T-helper 2 cell treated with Interferon-gamma antibody and Interleukin-4, amounts not matched to agents 100 ng/mL and 5 ng/mL, for 36 hours (primary cell): ENCODE data around the gene AXIN1. TPM values are rescaled to one million over a fixed set of nuclear protein-coding genes. Genes with fewer than 3 reads are reported as not detected.
"Not testable (repeated sequence)": the region's sequence is repeated elsewhere in the genome, so short reads cannot be mapped to it uniquely, and the experiment has no call there.

ENCODE experiments used
- intact Hi-C: fragments of 100-400 bp; cut with micrococcal nuclease; formaldehyde crosslinking; loops from one replicate; pipeline ENCODE4 v1.15.1; 2023
- total RNA-seq: library from RNA; stranded (reverse); gene quantifications from 2 replicates; pipeline ENCODE4 v1.2.3, GENCODE V29; 2022

AXIN1 gene
- total RNA-seq, 1 donor from 2014 or later: 31.1 TPM

DNA sequence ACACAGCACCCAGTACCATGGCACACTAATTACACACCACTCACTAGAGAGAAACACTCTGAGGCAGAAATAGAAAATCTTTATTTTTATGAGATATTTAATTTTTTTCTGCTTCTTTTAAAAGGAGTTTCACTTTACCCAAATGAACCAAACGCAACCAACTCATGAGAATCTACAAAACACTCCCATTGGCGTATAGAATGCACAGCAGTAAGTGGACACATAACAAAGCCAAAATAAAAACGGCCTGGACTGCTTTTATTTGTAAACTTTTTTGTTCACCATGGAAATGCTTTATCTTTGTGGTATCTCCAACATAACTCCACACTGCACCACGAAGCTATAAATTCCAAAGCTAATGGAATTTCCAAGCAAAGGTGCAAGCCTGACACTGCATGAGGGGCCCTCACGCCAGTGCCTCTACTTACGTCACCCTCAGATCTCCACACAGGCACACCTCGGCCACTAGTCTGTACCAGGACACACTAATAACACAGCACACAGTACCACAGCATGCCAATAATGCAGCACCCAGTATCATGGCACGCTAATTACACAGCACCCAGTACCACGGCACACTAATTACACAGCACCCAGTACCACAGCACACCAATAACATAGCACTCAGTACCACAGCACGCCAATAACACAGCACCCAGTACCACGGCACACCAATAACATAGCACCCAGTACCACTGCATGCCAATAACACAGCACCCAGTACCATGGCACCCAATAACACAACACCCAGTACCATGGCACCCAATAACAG lies 17.5 kb downstream of the AXIN1 start:
- intact Hi-C loops: not testable (repeated sequence)

DNA sequence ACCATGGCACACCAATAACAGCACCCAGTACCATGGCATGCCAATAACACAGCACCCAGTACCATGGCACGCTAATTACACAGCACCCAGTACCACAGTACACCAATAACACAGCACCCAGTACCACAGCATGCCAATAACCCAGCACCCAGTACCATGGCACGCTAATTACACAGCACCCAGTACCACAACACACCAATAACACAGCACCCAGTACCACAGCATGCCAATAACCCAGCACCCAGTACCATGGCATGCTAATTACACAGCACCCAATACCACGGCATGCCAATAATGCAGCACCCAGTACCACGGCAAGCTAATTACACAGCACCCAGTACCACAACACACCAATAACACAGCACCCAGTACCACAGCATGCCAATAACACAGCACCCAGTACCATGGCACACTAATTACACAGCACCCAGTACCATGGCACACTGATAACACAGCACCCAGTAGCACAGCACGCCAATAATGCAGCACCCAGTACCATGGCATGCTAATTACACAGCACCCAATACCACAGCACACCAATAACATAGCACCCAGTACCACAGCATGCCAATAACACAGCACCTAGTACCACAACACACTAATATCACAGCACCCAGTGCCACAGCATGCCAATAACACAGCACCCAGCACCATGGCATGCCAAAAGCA lies 18.2 kb downstream of the AXIN1 start:
- intact Hi-C loops: not testable (repeated sequence)

DNA sequence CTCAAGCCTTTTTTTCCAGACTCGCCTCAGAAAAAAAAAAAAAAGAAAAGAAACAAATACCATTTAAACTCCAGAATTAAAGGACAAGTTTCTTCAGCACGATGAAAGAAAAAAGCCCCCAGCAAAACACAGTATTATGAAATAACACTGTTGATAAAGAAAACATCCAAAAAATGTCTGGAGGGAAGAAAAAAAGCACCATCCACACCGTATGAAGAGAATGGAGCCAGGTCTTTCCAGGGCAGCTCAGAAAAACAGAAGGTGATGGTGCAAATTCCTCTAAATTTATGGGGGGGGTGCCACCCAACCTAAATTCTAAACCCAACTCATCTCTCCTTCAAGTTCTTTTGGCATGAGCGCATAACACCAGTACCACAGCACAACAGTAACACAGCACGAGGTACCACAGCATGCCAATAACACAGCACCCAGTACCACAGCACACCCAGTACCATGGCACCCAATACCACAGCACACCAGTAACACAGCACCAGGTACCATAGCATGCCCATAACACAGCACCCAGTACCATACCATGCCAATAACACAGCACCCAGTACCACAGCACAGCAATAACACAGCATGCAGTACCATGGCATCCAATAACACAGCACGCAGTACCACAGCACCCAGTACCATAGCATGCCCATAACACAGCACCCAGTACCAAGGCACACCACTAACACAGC lies 19.0 kb downstream of the AXIN1 start:
- intact Hi-C loops: no loop called here

DNA sequence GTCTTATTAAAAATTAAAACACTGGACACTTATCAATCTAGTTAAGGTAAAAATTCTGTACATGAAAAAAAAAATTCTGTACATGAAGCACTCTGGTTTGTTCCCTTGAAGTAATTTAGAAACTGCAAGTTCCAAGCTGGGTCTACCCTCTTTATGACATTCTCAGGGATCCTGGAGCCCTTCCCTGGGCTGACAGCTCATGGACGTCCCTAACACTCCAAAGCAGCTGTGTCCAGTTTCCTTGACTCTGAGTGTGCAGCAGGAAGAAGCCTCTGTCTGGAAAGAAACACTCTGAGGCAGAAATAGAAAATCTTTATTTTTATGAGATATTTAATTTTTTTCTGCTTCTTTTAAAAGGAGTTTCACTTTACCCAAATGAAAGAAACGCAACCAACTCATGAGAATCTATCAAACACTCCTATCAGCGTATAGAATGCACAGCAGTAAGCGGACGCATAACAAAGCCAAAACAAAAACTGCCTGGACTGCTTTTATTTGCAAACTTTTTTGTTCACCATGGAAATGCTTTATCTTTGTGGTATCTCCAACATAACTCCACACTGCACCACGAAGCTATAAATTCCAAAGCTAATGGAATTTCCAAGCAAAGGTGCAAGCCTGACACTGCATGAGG lies 21.2 kb downstream of the AXIN1 start:
- intact Hi-C loops: not testable (repeated sequence)

DNA sequence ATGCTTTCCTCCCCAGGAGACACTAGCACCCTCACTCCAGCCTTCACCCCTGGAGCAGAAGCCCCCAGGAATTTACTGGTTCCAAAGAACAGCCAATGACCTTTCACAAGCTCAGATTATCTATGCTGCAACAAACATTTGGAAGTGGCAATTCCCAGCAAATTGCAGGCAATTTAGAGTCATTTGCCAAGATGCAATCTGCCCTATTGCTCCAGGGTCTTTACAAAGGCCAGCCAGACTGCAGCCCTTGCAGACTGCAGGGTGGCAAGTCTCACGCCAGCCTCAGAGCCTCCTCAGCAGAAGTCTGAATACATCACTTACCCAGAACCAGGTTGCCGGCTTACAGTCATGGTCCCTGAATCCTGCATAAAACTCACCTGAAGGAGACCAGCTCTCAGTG lies 21.8 kb downstream of the AXIN1 start:
- intact Hi-C loops: no loop called here

DNA sequence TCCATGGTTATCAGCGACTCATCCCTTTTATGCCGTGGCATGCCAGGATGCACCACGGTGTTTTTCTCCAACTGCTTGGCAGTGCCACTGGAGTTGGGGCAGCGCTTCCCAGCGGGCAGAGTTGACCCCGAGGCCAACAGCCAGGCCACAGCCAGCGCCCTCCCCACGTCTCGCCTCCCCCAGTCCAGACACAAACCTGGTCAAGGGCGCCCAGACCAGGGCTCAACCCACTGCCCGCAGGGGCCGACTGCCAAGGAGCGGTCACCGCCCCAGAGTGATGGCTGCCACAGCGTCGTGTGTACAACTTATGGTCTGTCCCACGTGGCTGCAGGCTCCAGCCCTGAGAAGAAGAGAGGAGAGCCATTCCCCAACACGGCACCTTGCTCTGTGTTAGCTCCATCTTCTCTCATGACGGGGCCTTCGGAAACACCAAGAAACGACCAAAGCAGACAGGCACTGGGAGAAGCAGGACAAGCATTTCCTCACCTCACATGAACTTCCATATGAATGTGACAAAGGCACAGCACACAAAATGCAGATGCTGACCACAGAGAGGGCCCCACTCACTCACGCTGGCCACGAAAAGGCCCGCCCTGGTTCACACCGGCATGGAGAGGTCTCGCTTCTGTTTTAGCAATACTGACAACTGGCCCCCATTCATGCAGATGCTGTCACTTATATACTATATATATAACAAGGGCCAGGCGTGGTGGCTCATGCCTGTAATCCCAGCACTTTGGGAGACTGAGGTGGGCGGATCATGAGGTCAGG lies 27.0 kb downstream of the AXIN1 start:
- intact Hi-C loops: loop anchor here (2.0 kb wide), 1 partner anchor 27 kb away; the partner anchor contains the start of gene AXIN1

DNA sequence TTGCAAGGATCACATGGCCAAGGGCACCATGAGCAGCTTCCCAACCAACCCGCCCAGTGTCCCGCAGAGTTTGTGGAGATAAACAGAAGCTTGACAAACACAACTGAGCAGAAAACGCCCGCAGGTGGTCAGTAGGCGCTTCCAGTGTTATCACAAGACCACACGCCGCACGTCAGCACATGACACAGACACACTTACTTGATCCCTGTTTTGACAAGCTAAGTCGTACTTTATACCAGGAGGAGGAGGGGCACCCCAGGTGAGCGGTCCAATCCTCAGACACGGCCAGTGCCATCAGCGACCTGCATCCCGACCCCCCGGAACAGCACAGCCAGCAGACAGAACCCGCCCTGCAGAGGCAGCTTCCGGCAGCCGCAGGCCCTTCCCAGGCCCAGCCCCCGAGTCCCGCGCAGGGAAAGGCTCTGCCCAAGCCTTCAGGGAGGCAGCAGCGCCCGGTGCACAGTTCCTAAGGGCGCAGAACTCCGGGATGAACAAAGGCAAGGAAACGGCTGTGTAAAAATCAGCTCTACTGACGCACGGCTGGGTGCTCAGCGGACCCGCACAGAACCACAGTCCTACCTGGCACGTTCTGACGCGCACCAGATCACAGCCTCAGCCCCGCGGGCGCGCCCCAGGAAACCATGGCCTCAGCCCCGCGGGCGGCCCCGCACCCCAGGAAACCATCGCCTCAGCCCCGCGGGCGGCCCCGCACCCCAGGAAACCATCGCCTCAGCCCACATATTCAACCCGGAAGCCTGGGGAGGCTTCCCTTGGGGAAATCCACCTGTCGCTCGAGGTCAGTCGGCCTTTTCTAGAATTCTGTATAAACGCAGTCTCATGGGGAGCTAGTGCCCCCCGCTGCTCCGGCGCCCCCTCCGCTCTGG lies 27.8 kb downstream of the AXIN1 start:
- intact Hi-C loops: loop anchor here (2.0 kb wide), 1 partner anchor 28 kb away; the partner anchor contains the start of gene AXIN1

DNA sequence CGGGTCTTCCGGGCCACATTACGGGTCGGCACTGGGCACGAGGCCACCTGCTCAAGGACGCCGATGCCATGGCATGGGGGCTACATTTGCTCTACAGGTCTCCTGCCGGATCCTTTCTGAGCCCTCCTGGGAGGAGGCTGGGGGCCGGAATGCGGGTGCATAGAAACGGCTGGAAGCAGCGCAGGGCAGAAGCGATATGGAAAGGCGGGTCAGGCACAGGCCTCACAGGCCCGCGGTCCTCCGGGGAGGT lies 28.4 kb downstream of the AXIN1 start:
- intact Hi-C loops: loop anchor here (2.0 kb wide), 1 partner anchor 29 kb away; the partner anchor contains the start of gene AXIN1

DNA sequence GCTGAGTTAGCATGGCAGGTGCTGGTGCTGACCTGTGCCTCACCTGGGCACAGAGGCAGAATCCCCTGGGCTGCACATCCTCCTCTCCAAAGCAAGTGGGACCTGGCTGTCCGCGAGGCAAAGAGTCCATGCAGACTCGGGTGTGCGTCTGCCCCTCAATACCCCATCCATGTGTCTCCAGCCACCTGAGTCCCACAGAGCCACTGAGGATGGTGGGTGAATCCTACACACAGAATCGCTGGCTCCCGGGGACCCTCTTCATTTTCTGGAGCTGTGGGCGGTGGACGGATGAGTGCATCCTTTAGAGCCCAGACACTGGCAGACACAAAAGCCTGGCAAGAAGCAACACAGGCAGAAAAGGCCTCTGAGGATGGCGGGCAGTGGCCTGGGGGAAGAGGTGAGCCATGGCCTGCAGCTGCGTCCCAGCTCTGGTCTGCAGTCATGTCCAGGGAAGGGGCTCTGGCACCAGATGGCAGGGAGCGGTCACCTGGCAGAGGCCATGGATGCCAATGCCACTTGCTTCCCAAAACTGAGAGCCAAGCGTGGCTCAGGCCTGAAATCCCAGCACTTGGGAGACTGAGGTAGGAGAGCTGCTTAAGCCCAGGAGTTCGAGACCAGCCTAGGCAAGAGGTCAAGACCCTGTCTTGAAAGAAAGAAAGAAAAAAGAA lies 29.9 kb downstream of the AXIN1 start:
- intact Hi-C loops: no loop called here

DNA sequence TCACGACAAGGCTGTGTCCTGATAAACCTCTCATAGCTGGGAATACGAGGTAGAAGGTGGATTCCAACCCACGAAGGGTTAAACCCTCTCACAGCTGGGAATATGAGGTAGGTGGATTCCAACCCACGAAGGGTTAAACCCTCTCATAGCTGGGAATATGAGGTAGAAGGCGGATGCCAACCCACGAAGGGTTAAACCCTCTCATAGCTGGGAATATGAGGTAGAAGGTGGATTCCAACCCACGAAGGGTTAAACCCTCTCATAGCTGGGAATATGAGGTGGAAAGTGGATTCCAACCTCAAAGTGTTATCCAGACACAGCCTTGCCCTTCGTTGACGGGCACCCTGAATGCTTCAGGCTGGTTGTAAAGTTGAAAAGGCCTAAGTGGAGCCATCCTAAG lies 31.0 kb downstream of the AXIN1 start:
- intact Hi-C loops: no loop called here

DNA sequence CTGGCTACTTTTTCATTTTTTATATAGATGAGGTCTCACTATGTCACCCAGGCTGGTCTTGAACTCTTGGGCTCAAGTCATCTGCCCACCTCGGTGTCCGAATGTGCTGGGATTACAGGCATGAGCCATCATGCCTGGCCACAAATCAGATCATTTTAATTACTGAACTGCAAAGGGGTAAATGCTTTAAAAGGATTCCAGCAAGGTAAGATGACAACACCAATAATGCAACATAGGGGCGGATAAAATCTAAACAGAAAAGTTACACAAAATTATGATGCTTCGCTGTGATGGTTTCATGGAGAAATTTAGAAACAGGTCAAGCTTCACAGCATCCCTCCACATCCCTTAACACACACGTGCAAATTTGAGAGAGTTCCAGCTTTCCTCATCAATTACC lies 32.3 kb downstream of the AXIN1 start:
- intact Hi-C loops: no loop called here

DNA sequence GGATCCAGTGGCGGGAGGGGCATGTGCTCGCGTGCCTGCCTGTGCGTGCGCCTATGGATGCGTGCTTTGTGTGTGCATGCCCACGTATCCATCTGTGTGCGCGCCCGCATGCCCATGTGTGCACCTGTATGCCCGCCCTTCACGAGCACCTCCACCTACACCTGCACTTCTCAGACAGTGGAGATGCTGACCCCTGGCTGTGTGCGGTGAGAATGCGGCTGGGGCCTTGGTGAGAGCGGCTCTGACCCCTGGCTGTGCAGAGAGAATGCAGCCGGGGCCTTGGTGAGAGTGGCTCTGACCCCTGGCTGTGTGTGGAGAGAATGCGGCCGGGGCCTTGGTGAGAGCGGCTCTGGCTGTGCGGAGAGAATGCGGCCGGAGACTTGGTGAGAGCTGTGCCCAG lies 33.9 kb downstream of the AXIN1 start:
- intact Hi-C loops: no loop called here

DNA sequence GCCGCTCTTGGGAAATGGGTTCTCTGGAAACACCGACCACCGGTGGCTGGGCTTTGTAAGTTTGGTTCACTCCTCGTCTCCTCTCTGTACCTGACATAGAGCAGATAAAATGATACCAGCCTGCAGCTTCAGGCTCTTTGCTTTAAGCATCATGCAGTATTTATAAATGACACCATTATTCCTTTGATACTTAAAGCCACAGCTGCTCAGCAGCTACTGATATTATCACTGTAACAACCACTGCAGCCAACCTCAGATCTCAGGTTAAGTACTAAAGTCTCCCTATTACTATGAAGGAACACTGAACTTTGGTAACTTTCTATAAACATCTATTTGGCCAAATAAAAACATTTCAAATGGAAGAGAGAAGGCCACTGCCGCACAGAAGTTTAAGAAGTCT lies 34.9 kb downstream of the AXIN1 start:
- intact Hi-C loops: no loop called here

DNA sequence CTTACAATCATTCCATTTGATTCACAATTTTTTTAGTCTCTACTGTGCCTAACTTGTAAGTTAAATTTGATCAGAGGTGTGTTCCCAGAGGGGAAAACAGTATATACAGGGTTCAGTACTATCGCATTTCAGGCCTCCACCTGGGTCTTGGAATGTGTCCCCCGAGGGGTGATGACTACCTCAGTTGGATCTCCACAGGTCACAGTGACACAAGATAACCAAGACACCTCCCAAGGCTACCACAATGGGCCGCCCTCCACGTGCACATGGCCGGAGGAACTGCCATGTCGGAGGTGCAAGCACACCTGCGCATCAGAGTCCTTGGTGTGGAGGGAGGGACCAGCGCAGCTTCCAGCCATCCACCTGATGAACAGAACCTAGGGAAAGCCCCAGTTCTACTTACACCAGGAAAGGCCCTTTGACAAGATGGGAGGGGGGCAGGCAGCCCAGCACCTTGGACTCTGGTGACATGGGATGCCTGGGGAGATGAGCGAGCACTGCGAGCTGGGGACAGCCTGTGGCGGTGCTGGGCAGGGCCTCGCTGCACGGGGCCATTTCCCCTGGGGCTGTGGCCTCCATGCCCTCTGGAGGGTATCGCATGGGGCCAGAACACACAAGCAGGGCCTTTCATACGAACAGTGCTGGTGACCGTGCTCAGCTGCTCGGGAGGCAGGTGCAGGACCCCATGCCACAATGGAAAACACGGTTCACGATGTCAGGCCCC lies 35.6 kb downstream of the AXIN1 start:
- intact Hi-C loops: no loop called here

DNA sequence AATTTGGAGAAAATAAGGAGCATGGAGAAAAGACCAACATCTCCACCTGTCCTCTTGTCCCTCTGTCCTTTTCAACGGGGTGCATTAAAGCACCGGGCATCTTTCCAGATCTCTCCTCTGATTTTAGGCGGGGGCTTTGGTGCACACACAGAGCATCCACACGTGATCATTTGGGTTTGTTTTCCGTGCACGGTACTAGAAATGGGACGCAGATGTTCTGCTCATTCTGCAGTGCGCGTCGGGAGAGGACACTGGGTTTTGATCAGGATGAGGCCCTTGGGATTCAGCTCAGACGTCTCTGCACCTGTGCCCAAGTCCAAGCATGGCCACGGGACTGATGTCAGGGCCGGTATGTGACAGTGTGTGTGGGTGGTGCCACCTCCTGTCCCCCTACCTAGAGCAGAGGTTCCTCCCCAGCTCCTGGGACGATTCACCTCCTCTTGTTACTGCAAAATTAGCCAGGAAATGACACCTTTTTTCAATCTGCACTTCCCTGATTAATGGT lies 37.7 kb downstream of the AXIN1 start:
- intact Hi-C loops: no loop called here

DNA sequence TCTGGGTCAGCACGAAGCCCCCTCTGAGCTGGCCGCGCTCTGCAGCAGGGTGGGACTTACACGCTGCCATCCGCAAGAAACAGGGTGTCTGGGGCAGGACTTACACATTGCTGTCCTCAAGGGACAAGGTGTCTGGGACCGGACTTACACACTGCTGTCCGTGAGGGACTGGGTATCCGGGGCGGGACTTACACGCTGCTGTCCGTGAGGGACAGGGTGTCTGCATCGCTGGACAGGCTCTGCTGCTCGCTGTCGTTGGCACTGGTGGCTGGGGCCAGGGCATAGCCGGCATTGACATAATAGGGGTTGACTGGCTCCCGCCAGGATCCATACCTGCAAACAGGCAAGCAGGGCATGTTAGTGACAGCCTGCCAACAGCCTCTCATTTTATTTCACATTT lies 38.2 kb downstream of the AXIN1 start:
- intact Hi-C loops: no loop called here

DNA sequence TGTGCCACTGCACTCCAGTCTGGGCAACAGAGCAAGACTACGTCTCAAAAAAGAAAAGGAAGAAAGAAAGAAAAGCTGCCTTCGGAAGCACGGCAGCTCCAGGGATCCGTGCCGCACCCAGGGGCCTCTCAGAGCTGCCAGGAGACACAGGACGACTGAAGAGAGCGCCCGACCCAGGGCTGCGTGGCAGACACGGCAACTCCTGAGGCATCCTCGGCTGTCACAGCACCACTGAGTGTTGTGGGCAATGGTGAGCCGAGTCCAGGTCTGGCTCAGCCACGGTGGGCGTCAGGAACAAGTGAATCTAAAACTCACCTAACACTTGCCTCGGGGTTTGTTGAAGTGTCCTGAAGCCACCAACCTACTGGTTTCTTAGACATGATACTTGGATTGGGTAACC lies 40.8 kb downstream of the AXIN1 start:
- intact Hi-C loops: no loop called here

DNA sequence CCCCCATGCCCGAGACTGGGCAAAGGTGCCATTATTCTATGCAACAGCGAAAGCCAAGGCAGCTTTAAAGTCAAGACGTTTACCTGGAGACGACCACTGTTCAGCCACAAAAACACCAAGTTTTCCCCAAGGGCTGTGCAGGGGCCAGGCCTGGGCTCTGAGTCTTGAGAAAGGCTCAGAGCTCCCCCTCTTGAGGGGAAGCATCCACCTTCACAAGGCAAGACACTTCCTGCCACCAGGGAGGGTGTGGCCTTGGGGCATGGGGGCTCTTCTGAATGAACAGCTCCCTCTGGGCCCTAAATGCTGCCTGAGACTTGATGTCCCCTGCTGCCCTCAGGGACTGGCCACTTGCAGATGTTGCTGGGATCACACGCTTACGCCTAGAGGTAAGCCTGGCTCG lies 43.0 kb downstream of the AXIN1 start:
- intact Hi-C loops: no loop called here
